NCI-H2081 (cell line): ENCODE results near the gene WIPI1.
"Not testable (repeated sequence)": the region's sequence is repeated elsewhere in the genome, so short reads cannot be mapped to it uniquely, and the experiment has no call there.

ENCODE experiments used
- DNase-seq, 2 experiments: peaks; one replicate each; lab custom pipeline; 2025; lab: John Stamatoyannopoulos, UW

WIPI1 gene

DNA sequence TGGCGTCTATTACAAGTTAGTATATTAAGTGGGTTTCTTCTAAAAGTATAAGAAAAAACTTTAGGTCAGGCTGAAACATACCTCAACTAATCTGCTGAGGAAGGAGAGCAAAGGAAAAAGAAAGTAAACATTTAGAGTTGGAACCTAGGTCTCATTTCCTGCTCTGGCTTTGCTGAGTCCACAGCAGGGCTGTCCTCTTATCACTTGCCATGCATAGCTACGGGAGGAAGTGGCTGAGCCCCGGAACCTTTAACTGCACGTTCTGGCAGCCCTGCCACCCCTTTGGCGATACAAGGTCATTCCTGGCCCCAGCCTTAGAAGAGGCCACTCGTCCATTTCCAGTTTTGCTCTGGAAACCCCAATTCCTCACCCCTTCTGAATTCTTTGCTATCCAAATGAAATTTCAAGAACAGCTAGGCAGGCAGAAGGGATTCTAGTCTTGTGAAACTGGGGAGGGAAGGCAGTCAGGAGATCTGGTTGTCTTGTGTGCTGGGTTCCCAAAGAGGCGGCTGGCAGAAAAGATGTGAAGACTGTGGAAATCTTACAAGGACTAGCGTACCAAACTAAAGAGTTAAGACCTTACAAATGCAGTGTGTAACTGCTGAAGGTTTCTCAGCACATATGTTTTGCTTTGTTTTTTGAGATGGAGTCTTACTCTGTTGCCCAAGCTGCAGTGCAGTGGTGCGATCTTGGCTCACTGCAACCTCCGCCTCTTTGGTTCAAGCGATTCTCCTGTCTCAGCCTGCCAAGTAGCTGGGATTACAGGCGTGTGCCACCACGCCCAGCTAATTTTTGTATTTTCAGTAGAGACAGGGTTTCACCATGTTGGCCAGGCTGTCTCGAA, 19.1 kb downstream of the WIPI1 start:
- DNase-seq = no peak

DNA sequence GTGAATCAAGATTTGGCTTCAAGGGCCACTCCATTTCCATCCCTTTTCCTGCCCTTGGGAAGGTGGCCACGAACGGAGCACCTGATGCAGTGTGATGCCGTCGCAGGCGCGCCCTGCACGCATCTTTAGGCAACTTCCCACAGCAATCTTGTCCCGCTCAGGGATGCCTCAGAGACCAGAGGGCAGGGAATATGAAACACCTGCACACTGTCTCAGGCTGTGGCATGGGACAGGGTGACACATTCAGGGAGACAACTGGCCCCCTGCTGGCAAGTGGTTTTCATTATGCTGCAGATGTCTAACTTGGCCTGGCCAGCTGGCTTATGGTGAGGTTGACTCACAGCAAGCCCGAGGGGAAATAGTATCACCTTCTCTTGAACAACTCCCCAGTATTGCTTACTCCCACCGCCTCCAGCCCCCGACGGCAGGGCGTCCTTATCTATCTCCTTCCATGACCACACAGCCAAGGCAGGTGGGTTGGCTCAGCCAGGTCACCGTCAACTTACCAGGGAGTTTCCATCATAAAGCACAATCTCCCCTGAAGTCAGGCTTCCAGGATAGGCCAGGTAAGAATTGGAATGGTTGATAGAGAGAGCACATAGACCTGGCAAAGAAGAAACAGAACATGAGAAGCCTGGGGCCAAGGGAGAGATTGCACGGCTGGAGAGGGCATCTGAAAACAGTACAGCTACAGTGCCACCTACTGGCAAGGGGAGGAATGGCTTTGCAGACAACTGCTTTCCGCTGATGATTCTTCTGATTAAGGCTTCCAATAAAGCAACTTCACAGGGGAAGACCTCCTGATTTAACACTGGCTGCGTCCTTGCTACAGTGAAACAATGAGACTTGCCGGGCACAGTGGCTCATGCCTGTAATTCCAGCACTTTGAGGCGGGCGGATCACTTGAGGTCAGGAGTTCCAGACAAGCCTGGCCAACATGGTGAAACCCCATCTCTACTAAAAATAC, 21.1 kb downstream of the WIPI1 start:
- DNase-seq = peak; percentile 79 to 82

DNA sequence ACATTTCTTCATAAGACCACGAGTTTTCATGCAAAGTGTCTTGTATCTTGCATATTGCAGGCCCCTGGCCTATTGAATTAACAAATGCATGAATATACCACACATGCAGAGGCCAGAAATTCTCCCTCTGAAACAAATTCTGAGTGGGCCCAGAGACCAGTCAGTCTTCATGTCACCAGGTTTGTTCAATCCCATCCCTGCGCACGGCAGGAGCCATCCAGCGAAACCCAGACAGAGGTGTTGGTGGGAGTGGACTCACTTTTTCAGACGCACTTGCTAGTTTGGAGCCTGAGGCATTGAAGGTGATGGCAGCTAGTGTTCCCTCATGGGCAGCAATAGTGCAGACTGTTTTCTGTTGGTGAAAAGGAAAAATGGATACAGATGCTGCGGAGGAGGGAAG, 21.9 kb downstream of the WIPI1 start:
- no peak for DNase-seq

DNA sequence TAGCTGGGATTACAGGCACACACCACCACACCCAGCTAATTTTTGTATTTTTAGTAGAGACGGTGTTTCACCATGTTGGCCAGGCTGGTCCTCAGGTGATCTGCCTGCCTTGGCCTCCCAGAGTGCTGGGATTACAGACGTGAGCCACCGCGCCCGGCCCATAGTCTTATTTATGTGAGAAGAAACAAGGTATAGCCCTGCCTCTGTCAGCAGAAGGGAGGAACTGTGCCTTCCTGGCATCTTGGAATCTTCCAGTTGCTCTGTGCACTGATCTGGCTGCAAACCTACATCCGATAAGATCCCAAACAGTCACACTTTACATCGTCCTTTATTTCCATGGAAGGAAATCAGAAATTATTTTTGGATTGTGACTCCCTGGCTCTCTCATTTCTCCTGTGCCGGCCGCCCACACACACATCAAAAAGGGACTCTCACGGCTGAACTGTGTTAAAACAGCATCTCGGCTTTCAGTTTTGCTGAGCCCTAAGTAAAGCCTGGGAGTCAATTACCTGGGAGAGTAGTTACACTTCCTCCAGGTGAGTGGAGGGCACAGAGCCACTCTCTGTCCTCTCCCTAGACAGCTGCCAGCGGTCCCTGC, 23.3 kb downstream of the WIPI1 start:
- no peak for DNase-seq

DNA sequence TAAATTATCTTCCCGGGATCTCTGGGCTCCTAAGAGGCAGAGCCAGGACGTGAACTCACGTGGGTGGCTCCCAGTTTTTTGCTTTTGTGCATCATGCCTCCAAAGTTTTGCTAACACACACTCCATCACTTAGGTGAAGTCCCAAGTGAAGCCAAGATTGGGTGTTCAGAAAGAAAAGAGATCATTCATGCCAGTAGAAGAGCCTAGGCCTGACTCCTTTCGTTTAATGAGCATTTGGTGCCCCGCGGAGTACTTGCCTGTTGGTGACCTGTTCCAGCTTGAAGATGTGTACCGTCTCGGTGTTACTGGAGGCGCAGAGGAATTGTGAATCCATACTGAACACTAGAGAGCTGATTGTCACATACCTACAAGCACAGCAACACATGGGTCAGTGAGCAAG, 24.1 kb downstream of the WIPI1 start:
- no peak for DNase-seq

DNA sequence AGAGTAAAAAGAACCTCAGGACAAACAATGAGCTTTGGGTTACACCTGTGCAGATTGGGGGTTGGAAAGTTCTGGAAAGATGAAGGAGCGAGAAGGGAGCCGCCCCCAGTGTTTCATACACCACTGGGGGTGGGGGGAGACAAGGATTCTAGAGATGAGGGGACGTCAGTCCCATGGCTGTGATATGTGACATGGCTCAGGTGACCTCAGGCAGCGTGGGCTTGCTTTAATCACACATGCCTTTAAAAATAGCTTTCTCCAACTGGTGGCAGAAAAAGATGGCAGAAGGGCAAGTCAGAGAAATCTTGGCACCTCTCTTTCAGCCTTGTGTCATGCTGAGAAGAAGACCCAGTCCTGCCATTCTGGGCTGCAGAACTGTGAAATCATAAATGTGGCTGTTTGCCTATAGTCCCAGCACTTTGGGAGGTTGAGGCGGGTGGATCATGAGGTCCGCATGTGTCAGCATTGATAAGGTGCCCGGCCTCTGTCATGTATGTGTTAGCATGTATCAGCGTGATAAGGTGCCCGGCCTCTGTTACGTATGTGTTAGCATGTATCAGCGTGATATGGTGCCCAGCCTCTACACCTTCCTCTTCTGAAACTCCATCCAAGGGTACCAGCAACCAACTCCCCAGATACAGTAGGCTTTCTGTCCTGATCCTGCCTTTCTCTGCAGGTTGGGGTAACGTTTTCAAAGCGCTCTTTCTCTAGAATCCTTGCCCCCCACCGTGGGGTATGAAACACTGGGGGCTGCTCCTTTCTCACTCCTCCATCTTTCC, 25.0 kb downstream of the WIPI1 start:
- DNase-seq = no peak

DNA sequence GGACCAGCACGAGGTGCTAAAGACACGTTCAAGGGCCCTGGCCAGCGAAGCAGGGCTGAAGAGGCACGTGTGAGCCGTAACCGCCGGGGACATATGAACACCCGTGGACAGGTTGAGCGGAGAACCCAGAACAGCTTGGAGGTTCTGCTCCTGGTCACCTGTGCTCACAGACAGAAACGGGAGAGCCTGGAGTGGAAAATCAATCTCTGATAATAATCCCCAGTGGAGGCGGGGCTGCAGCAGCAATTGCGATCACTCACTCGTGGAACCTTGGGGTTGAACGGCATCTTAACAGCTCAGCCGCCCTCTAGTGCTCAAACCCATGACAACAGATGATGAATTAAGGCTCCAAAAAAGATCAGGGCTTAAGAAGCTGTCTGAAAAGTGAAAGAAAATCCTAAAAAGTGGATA, 25.6 kb downstream of the WIPI1 start:
- DNase-seq = peak; percentile 25 to 33

DNA sequence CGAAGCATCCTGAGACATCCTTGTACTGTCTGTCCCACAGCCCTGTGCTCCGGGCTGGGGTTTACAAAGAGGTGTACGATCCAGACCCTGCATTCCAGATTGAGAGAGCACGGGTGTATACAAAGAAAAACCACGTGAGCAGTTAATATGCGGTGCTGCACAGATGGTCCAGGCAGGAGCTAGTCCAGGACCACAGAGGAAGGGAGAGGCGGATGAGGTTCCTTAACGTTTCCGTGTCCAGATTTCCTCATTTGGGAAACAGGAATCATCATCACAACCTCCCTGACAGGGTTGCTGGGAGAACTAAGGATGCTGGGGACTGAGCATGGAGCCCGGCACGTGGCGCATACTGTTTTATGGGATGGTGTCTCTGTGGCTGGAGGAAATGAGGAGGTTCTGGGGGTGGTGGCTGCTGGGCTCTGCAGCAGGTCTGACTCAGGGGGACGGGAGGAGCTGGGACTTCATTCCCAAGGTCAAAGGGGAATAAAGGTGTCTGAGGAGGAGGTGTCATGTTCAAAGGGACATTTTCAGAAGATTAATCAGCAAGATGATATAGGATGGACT, 26.2 kb downstream of the WIPI1 start:
- no peak for DNase-seq

DNA sequence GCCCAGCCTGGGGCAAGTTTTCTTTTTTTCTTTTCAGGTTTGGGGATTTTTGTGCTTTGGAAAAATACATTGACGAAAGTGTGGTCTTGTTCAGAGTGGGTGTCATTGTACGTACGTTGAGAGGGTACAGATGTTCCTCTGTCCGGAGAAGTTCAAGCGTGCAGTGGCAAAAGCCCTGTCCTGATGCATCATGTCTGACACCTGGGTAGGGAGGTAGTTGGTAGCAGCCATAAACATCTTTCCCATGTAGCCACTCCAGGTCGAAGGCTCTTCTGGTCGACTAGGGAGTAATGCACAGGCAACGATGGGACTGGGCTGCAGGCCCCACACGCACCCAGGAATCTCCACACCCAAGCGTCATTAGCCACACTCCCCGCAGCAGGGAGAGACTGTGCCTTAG, 27.4 kb downstream of the WIPI1 start:
- no peak for DNase-seq

DNA sequence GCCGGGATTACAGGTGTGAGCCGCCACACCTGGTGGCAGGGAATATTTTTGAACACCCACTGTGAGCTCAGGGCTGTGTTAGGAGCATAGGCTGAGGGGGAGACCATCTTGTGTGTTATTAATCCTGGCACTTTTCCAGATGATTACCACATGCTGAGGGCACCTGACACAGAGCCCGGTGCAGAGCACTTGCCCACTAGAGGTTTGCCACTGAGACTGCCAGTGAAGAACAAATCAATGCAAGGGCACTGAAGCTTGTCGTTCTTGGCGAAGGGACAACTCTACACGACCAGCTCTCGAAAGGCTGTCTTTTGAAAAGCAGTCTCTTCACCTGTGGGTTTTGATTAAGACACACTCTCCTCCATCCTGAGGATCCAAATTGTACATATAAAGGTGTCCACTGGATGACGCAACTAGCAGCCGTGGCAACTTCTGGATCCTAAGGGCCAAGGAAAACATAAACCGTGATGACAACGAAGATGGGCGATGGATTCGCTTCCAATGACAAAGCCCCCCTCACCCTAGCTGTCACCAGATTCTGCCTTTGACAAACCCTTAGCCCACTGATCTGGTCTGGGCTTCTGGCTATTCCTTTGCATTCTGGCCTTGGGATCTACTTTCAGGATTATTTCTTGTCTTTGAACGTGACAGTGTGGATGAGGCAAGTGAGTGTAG, 28.7 kb downstream of the WIPI1 start:
- peak in 1 of 2 experiments; percentile 40 for DNase-seq

DNA sequence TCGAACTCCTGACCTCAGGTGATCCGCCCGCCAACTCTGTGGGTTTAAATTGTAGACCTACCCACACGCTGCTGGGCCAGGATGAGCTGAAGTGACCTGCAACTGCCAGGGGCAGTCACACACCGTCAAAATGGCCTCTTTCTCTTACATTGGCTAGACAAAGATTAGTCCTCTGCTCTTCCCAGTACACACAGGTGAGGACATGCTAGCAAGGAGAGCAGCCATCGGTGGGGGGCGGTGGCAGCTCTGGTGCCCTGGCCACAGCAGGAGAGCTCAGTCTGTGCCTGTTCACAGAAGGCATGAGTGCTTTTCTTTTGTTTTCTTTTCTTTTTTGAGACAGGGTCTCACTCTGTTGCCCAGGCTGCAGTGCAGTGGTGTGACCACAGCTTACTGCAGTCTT, 29.7 kb downstream of the WIPI1 start:
- no peak for DNase-seq

DNA sequence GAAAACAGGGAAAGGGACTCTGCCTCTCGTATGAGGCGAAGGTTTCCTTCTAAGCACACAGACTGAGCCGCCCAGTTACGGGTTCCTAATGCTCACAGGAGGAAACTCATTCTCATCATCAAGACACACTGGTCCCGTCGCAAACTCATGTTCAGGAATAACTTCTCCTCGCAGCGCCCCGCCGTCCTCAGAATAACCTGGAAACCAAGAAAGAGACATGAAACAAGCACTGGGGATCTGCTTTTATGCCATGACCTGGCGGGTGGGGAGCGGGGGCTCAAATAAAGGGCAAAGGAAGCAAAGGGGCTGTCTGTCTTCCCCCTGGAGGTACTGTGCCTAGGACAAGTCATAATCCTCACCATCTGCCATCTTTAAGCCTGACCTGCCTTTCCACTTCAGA, 31.3 kb downstream of the WIPI1 start:
- DNase-seq = no peak

DNA sequence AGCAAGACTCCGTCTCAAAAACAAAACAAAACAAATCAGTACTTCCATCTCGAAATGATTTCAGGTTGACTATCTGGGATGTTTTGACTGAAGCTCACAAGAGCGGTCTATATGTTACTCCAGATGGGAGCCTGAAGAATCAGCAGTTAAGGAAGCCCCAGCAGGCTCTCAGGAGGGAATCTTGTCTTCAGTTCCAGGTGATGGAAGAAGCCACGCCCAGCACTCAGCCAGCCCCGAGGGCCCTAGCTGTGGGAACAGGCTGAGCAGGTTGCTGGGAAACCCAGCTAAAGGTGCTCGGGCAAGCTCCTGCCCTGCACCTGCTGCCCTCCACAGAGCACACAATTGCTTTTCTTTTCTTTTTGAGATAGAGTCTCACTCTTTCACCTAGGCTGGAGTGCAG, 32.4 kb downstream of the WIPI1 start:
- DNase-seq = peak in 1 of 2 experiments; percentile 16

DNA sequence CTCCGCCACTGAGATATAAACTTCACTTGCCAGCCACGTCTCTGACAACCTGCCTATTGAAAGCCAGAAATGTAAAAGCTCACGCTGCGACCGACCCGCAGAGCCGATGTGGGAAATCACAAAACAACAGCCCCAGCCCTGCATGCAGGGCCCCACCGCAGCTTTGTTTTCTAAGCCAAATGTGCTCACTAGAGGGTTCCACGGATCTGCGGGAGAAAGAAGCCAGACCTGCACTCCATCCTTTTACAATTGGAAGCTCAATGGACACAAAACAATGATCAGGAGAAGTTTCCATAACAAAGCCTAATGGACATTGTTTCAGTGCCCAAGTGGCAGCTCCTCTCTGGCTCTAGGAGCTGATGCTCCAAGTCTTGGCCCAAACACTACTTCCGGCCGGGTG, 33.1 kb downstream of the WIPI1 start:
- no peak for DNase-seq

DNA sequence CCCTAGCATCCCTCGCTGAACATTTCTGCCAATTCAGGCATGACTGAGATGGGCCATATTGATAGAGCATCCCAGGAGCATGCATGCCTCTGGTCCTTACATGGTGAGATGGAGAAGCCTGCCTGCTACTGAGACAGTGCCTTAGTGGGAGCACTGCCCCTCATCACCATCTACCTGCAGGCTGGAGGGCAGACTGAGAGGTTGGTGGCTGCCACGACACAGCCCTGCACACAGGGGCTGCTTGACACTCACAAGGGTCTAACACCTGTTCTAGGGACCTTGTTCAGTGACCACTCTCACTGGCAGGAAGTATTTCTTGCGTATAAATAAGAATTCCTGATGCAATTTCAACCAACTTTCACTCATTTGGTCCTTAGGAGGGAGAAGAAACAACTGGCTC, 34.0 kb downstream of the WIPI1 start:
- no peak for DNase-seq

DNA sequence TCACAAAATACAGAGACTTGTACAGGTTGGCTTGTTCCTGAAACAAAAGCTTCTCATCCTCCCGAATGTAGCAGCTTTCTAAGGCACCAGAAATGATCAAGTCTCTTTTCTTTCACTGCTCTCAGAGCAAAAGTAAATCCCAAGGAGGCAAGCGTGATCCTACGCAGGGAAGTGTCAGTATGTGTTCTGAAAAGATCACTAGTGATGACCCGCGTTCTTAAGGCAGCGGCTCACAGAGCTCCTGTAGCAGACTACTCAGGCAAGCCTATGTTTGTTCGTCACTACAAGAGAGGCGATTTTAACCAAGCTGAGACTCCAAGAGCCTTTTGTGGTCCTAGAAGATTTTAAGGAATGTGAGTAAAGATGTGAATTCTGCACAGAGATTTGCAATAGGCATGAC, 34.5 kb downstream of the WIPI1 start:
- no peak for DNase-seq

DNA sequence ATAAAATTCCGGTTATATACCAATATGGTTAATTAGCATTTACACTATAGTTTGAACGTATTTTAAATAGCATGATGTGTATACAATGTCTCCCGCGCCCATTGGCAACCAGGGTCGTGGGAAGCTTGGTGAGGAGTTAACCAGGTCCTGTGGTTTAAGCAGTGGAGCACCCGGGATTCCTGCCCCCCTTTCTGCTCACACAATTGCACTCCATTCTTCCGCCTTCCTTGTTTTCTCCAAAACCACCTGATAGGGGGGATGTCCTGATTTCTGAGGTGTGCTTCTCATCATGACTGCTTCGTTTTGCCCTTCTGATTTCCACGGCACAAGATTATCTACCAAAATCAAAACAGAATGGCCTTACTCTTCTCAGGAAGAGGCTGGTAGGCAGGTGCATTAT, 35.8 kb downstream of the WIPI1 start:
- no peak for DNase-seq

DNA sequence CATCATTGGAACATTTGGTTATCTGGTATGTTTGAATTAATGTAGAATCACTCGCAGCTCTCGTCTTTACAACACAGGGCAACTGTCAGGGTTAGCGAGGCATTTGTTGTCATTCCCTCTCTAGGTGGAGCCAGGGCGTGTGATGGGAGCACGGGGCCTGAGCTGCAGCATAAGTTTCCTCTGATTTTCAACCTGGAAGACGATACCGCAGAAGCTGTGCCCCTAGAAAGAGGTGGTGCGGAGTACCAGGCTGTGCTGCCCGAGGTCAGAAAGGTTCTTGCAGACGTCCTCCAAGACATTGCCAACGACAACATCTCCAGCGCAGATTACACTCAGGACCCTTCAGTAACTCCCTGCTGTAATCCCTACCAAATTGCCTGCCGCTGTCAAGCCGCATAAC, 37.2 kb downstream of the WIPI1 start:
- no peak for DNase-seq

DNA sequence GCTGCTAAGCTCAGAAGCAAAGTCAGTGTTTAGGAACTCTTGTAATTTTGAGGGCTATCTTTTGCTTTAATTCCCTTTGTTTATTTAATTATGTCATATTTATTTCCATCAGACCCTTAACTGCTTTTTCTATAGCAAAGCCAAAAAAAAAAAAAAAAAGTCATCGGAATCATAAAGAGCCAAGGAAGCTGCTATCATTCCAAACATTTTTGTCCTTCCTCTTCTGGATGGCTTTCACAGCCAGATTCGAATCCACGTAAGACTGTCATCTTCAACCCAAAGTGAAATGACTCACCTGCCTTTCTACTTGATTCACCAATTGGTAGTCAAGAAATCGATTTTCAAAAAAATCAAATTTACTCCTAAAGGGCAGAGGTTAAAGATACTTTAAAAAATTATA, 38.4 kb downstream of the WIPI1 start:
- DNase-seq = no peak

DNA sequence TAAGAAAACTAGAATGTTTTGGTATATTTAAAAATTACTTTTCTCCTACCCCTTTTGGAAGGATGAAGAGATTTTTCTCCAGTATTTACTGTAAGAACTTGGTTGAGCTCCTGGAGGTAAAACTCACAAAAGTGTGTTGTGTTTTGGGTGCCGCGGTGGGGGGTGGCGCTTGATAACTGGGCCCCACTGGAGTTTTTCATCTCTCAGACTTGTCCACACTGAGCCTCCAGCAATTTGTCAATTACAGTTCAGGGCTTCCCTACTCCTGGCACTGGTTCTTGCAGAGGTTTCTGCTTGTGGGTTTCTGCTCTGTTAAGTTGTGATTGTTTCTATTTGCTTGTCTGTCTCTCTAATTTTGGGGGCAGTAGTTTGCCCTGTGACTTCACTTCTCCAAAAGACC, 40.0 kb downstream of the WIPI1 start:
- no peak for DNase-seq

DNA sequence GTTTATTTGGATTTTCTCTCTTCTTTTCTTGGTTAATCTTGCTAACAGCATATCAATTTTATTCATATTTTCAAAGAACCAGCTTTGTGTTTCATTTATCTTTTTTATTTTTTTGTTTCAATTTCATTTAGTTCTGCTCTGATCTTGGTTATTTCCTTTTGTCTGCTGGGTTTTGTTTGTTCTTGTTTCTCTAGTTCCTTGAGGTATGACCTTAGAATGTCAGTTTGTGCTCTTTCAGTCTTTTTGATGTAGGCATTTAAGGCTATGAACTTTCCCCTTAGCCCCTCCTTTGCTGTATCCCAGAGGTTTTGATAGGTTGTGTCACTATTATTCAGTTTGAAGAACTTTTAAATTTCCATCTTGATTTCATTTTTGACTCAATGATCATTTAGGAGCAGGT, 42.4 kb downstream of the WIPI1 start:
- not testable (repeated sequence) for DNase-seq
